GM18951 (cell line): ENCODE results near the gene MBD3L2.
A peak's percentile ranks its signal among the peaks of the same experiment; 100 is the strongest.
"Not testable (repeated sequence)": the region's sequence is repeated elsewhere in the genome, so short reads cannot be mapped to it uniquely, and the experiment has no call there.

Source experiments
- POLR2A ChIP-seq: IDR thresholded peaks from 4 replicates; pipeline ENCODE4 v1.6.1; 2011; ENCODE audit warnings: mild to moderate bottlenecking; ENCODE audit not compliant: insufficient read length, insufficient read depth; ENCODE audit errors: extremely low read depth
- in situ Hi-C: fragments of 300-500 bp; cut with MboI; formaldehyde crosslinking; loops from one replicate; pipeline ENCODE4 v1.12.0; 2022; ENCODE audit warnings: low sequenced_read_pairs, mixed read lengths, inconsistent platforms; ENCODE audit not compliant: unreplicated experiment

Gene MBD3L2

GRCh38 chr19:7055679-7056078 is 6.6 kb downstream of the MBD3L2 start:
- in situ Hi-C loops: not testable (repeated sequence)

- in situ Hi-C loops: not testable (repeated sequence)
These were observed 7.2 kb downstream of the MBD3L2 start for GRCh38 chr19:7056371-7056770.

GRCh38 chr19:7058576-7058975 is 9.5 kb downstream of the MBD3L2 start, which contains the start of gene MBD3L3:
TSS of gene MBD3L3 (minus strand) at chr19:7058676. CDS start at chr19:7058605, 71 bp downstream.
- in situ Hi-C loops: not testable (repeated sequence)

- in situ Hi-C loops: not testable (repeated sequence)
These were observed 10.9 kb downstream of the MBD3L2 start for GRCh38 chr19:7059977-7060376.

- in situ Hi-C loops: no loop called here
- TF ChIP-seq POLR2A: no peak
These were observed 14.2 kb downstream of the MBD3L2 start for GRCh38 chr19:7063339-7063738.

- TF ChIP-seq POLR2A: no peak
- in situ Hi-C loops: no loop called here
These were observed 14.8 kb downstream of the MBD3L2 start for GRCh38 chr19:7063764-7064418.

GRCh38 chr19:7067122-7067521 is 18.0 kb downstream of the MBD3L2 start:
- in situ Hi-C loops: not testable (repeated sequence)

GRCh38 chr19:7067716-7068115 is 18.6 kb downstream of the MBD3L2 start:
- TF ChIP-seq POLR2A: no peak
- in situ Hi-C loops: no loop called here

- TF ChIP-seq POLR2A: no peak
- in situ Hi-C loops: no loop called here
These were observed 19.5 kb downstream of the MBD3L2 start for GRCh38 chr19:7068599-7068998.

- in situ Hi-C loops: no loop called here
- peak; percentile 96 for TF ChIP-seq POLR2A
These were observed 20.2 kb downstream of the MBD3L2 start, which contains the start of gene ZNF557 for GRCh38 chr19:7069042-7069903. TSS of gene ZNF557 (plus strand) at chr19:7069703. CDS start at chr19:7075075, 5,372 bp downstream.

GRCh38 chr19:7069904-7070226 is 20.7 kb downstream of the MBD3L2 start:
- no peak for TF ChIP-seq POLR2A
- in situ Hi-C loops: no loop called here

- TF ChIP-seq POLR2A: no peak
- in situ Hi-C loops: no loop called here
These were observed 23.4 kb downstream of the MBD3L2 start for GRCh38 chr19:7072541-7072940.

- in situ Hi-C loops: no loop called here
- TF ChIP-seq POLR2A: no peak
These were observed 25.7 kb downstream of the MBD3L2 start for GRCh38 chr19:7074705-7075282.

- TF ChIP-seq POLR2A: no peak
- in situ Hi-C loops: no loop called here
These were observed 27.0 kb downstream of the MBD3L2 start for GRCh38 chr19:7076151-7076550.
